Right lobe of liver (tissue), 6 donors: ENCODE measurements around the gene ADAP2. TPM values are rescaled to one million over a fixed set of nuclear protein-coding genes. Genes with fewer than 3 reads are reported as not detected.
"Not testable (repeated sequence)": the region's sequence is repeated elsewhere in the genome, so short reads cannot be mapped to it uniquely, and the experiment has no call there.

ENCODE experiments used
- ATAC-seq, 4 donors: fragments of 200-7000 bp; cut with Tn5 transposase; one replicate each; pipeline ENCODE4 v1.9.1; 2020; ENCODE audit warnings: mild to moderate bottlenecking in 4 of 4, moderate library complexity in 4 of 4
- DNase-seq, 3 donors: peaks; one replicate each; pipeline ENCODE4 v3.0.0-alpha.2; 2020
- H3K27ac ChIP-seq, 3 donors: fragments of 200-600 bp; one replicate each; pipeline ENCODE4 v1.8.0; 2022
- H3K27me3 ChIP-seq, 2 donors: fragments of 200-600 bp; one replicate each; pipeline ENCODE4 v1.8.0; 2022
- H3K36me3 ChIP-seq, 4 donors: fragments of 200-600 bp; sonication (generic) in 1 of 4; one replicate each; pipeline versions ENCODE4 v1.5.1 to v1.8.0; 2017 to 2022; ENCODE audit warnings: control low read depth in 1 of 4
- H3K4me1 ChIP-seq, 4 donors: fragments of 200-600 bp; sonication (generic) in 1 of 4; one replicate each; pipeline versions ENCODE4 v1.5.1 to v1.8.0; 2017 to 2022; ENCODE audit warnings: control low read depth in 1 of 4
- H3K4me3 ChIP-seq, 3 donors: fragments of 200-600 bp; one replicate each; pipeline ENCODE4 v1.8.0; 2022
- H3K9me3 ChIP-seq, 4 donors: fragments of 200-600 bp; sonication (generic) in 1 of 4; one replicate each; pipeline versions ENCODE4 v1.5.1 to v1.8.0; 2017 to 2022; ENCODE audit warnings: control low read depth in 1 of 4
- CTCF ChIP-seq, 4 donors: fragments of 200-600 bp in 3 of 4; fragments of 450-650 bp in 1 of 4; IDR thresholded peaks; one replicate each; pipeline versions ENCODE4 v1.5.1 to v1.8.0; 2016 to 2022; ENCODE audit warnings: antibody characterized with exemption in 4 of 4, mild to moderate bottlenecking in 2 of 4
- POLR2A ChIP-seq: fragments of 450-650 bp; IDR thresholded peaks from one replicate; pipeline ENCODE4 v1.6.1; 2017; ENCODE audit warnings: antibody characterized with exemption, mild to moderate bottlenecking
- WGBS: methylation state at CpG from one replicate; pipeline ENCODE4 v1.1.6; 2018; ENCODE audit warnings: low coverage, low lambda C conversion rate; ENCODE audit not compliant: insufficient coverage; ENCODE audit errors: missing lambda C conversion rate; 5-methylcytosine and 5-hydroxymethylcytosine counted together
- intact Hi-C, 2 donors: fragments of 100-400 bp; cut with DNase I; formaldehyde crosslinking; loops; one replicate each; pipeline versions ENCODE4 v1.11.2 to v1.14.1; 2022
- total RNA-seq, 6 experiments: library from RNA; depleted of rRNA in 2 of 6; stranded (reverse); fragments of >200 nt in 2 of 6; fragmentation: NEBNext Ultra II Directional in 3 of 6; extraction: Animal tissue kit (Norgen Biotek cat#: 25700) in 3 of 6; gene quantifications; one replicate each; pipeline versions ENCODE4 v1.1.0 to v1.2.4, GENCODE V29; 2016 to 2023
- donor health status: DM: no; HTN: yes; CAD: no.
- donor health status: DM: no; HTN: no; CAD: no.
- donor health status: DM: no; HTN: no; CAD: no.
- donor health status: DM: no; HTN: yes; CAD: no.
- donor health status: DM: no; HTN: yes; CAD: no.

The ADAP2 gene
- total RNA-seq, 6 experiments from 2014 or later = 5.4 to 13.2 (median 8.1) TPM

GRCh38 chr17:30964876-30965275 is 43.1 kb downstream of the ADAP2 start:
- Histone ChIP-seq H3K27ac (no peak overlapping the region), H3K36me3 (no peaks in the 10 kb centered on the region), H3K4me3 (no peak overlapping the region), H3K4me1 (no peaks in the 10 kb centered on the region), H3K9me3 (no peaks in the 10 kb centered on the region), H3K27me3 (no peaks in the 10 kb centered on the region)
- intact Hi-C loops = no loop called here
- ATAC-seq (no peak), DNase-seq (no peak)
- TF ChIP-seq CTCF (IDR thresholded peaks at IDR 0.05) = no peak
- 83% methylated on average over 5 of the region's 5 CpGs for WGBS

- TF ChIP-seq POLR2A (no peak), CTCF (IDR thresholded peaks at IDR 0.05) (no peak)
These were observed 43.9 kb downstream of the ADAP2 start for GRCh38 chr17:30965686-30966085.

GRCh38 chr17:30967911-30968310 is 46.2 kb downstream of the ADAP2 start:
- Histone ChIP-seq H3K27ac (peak overlapping the region in 1 of 3 donors; percentile 18), H3K4me1 (peaks cover 0 to 12% (median 0%) of the 10 kb centered on the region in 4 donors)
- DNase-seq = peak in 1 of 3 donors; percentile 23
- 95% methylated on average over 7 of the region's 13 CpGs for WGBS
- H3K27me3 ChIP-seq, ATAC-seq, intact Hi-C loops, H3K36me3 ChIP-seq, H3K9me3 ChIP-seq, H3K4me3 ChIP-seq: not testable (repeated sequence)

More at GRCh38 chr17:30965686-30966085, 43.9 kb downstream of the ADAP2 start:
- ATAC-seq = no peak
- Histone ChIP-seq H3K9me3 (no peaks in the 10 kb centered on the region), H3K36me3 (no peaks in the 10 kb centered on the region), H3K27me3 (no peaks in the 10 kb centered on the region), H3K4me3 (no peak overlapping the region), H3K27ac (no peak overlapping the region), H3K4me1 (no peaks in the 10 kb centered on the region)
- WGBS = 85% methylated on average over 3 of the region's 3 CpGs
- no peak for DNase-seq
- intact Hi-C loops = no loop called here

GRCh38 chr17:30969989-30970830 is 48.5 kb downstream of the ADAP2 start:
- intact Hi-C loops = no loop called here
- H3K4me3 ChIP-seq = peak overlapping the region; percentile 52 to 57 (median 54)
- TF ChIP-seq CTCF (IDR thresholded peaks at IDR 0.05) (no peak), POLR2A (no peak)
- 16% methylated on average over 23 of the region's 31 CpGs for WGBS
- peak overlapping the region; percentile 60 to 92 (median 79) for H3K27ac ChIP-seq
- no peaks in the 10 kb centered on the region for H3K36me3 ChIP-seq
- H3K9me3 ChIP-seq = no peaks in the 10 kb centered on the region
- peaks cover 0 to 12% (median 0%) of the 10 kb centered on the region in 4 donors for H3K4me1 ChIP-seq
- DNase-seq (peak in 1 of 3 donors; percentile 47), ATAC-seq (no peak)
- no peaks in the 10 kb centered on the region for H3K27me3 ChIP-seq

GRCh38 chr17:30970831-30971567 is 49.3 kb downstream of the ADAP2 start, which contains the start of gene RNF135:
RNF135 (plus strand) TSS chr17:30971039; CDS start chr17:30971074, 35 bp downstream.
- peaks cover 0 to 12% (median 0%) of the 10 kb centered on the region in 4 donors for H3K4me1 ChIP-seq
- intact Hi-C loops = no loop called here
- no peaks in the 10 kb centered on the region for H3K9me3 ChIP-seq
- DNase-seq (peak; percentile 73 to 83 (median 75)), ATAC-seq (peak; percentile 80 to 90 (median 84))
- H3K27me3 ChIP-seq = no peaks in the 10 kb centered on the region
- peak within 1 kb of the TSS; percentile 60 to 92 (median 79) for H3K27ac ChIP-seq
- TF ChIP-seq CTCF (IDR thresholded peaks at IDR 0.05) = peak in 3 of 4 donors; percentile 5 to 29 (median 22)
- peak; percentile 61 for TF ChIP-seq POLR2A
- H3K36me3 ChIP-seq = no peaks in the 10 kb centered on the region
- peak within 1 kb of the TSS; percentile 52 to 57 (median 54) for H3K4me3 ChIP-seq
- 6% methylated on average over 17 of the region's 66 CpGs for WGBS
